Measurements from ENCODE around the gene ST6GALNAC3.

The ST6GALNAC3 gene

GRCh38 chr1:76669624-76670315 lies 595.2 kb downstream of the ST6GALNAC3 start:
- no peak for DNase-seq

- DNase-seq = no peak
Observed at GRCh38 chr1:76674689-76675210, 600.2 kb downstream of the ST6GALNAC3 start.

GRCh38 chr1:76677416-76678405 lies 603.2 kb downstream of the ST6GALNAC3 start:
- no peak for DNase-seq

- no peak for DNase-seq
Observed at GRCh38 chr1:76679534-76680152, 605.1 kb downstream of the ST6GALNAC3 start.

GRCh38 chr1:76680651-76681050 lies 606.1 kb downstream of the ST6GALNAC3 start:
- no peak for DNase-seq

GRCh38 chr1:76682138-76682537 lies 607.6 kb downstream of the ST6GALNAC3 start:
- DNase-seq = peak; percentile 54

Measured in NCI-H69 (cell line).